Measurements from ENCODE around the gene NTN4.

- TF ChIP-seq POLR2A (IDR thresholded peaks at IDR 0.05), result no peak
- TF ChIP-seq, protein P1, sequence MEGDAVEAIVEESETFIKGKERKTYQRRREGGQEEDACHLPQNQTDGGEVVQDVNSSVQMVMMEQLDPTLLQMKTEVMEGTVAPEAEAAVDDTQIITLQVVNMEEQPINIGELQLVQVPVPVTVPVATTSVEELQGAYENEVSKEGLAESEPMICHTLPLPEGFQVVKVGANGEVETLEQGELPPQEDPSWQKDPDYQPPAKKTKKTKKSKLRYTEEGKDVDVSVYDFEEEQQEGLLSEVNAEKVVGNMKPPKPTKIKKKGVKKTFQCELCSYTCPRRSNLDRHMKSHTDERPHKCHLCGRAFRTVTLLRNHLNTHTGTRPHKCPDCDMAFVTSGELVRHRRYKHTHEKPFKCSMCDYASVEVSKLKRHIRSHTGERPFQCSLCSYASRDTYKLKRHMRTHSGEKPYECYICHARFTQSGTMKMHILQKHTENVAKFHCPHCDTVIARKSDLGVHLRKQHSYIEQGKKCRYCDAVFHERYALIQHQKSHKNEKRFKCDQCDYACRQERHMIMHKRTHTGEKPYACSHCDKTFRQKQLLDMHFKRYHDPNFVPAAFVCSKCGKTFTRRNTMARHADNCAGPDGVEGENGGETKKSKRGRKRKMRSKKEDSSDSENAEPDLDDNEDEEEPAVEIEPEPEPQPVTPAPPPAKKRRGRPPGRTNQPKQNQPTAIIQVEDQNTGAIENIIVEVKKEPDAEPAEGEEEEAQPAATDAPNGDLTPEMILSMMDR (IDR thresholded peaks at IDR 0.05), result no peak
Observed at GRCh38 chr12:95759039-95759438, 31.5 kb downstream of the NTN4 start.
